Esophagus muscularis mucosa (tissue), 3 donors: ENCODE data around the gene FPR2.

Experiments
- CTCF ChIP-seq, 3 experiments: fragments of 200-600 bp in 2 of 3; fragments of 450-650 bp in 1 of 3; sonication (generic) in 2 of 3; IDR thresholded peaks; one replicate each; pipeline ENCODE4 v1.5.1; 2017 to 2019; ENCODE audit warnings: antibody characterized with exemption in 3 of 3, mild to moderate bottlenecking in 2 of 3, moderate library complexity in 1 of 3
- POLR2A ChIP-seq: fragments of 450-650 bp; IDR thresholded peaks from one replicate; pipeline ENCODE4 v1.6.1; 2017; ENCODE audit warnings: antibody characterized with exemption, moderate library complexity, mild to moderate bottlenecking, low read depth
- POLR2AphosphoS5 ChIP-seq, 2 donors: sonication (generic); formaldehyde crosslinking; IDR thresholded peaks; one replicate each; pipeline ENCODE4 v1.6.1; 2017; ENCODE audit warnings: antibody characterized with exemption in 2 of 2

DNA sequence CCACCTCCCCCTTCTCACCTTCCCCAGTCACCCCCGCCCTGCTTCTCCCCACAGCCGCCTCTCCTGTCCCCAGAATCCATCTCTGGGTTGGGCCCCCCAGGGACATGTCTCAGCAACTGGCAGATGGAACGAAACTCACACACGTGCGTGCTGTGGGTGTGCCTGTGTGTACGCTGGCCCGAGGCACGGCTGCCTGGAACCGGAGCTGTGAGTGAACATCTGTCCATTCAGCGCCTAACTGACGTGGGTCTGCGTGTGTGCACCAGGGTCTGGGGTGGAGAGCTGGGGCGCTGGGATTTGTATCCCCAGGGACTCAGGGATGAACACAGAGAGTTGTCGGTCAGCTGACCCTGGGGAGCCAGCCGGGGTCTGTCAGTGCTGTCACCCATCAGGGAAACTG lies 36.4 kb upstream of the FPR2 start:
- TF ChIP-seq POLR2AphosphoS5 (IDR thresholded peaks at IDR 0.05) (no peak), CTCF (IDR thresholded peaks at IDR 0.05) (no peak), POLR2A (no peak)
